GM08714 (cell line): Measurements from ENCODE around the gene CA10.

Source experiments
- H3K4me3 ChIP-seq: fragments of 200-500 bp; sonication (Bioruptor generic); 2 replicates; pipeline ENCODE4 v1.5.1; 2014; ENCODE audit warnings: mild to moderate bottlenecking, low read length, inconsistent platforms
- ZNF274 ChIP-seq: IDR thresholded peaks from 2 replicates; pipeline ENCODE4 v1.6.1; 2012; ENCODE audit warnings: mild to moderate bottlenecking, low read depth, low read length

CA10 gene

GRCh38 chr17:51647067-51647466, 511.4 kb downstream of the CA10 start:
- no peak for TF ChIP-seq ZNF274
- H3K4me3 ChIP-seq: no peak overlapping the region

- TF ChIP-seq ZNF274: no peak
These were observed 512.0 kb downstream of the CA10 start for GRCh38 chr17:51646539-51646938.

GRCh38 chr17:51645056-51645455, 513.5 kb downstream of the CA10 start:
- no peak overlapping the region for H3K4me3 ChIP-seq
- no peak for TF ChIP-seq ZNF274

More at GRCh38 chr17:51646539-51646938, 512.0 kb downstream of the CA10 start:
- H3K4me3 ChIP-seq: no peak overlapping the region

- TF ChIP-seq ZNF274: no peak
- no peak overlapping the region for H3K4me3 ChIP-seq
These were observed 514.6 kb downstream of the CA10 start for GRCh38 chr17:51643702-51644490.

- TF ChIP-seq ZNF274: no peak
These were observed 516.5 kb downstream of the CA10 start for GRCh38 chr17:51642029-51642428.

GRCh38 chr17:51640108-51640622, 518.3 kb downstream of the CA10 start:
- TF ChIP-seq ZNF274: no peak
- H3K4me3 ChIP-seq: no peak overlapping the region

More at GRCh38 chr17:51642029-51642428, 516.5 kb downstream of the CA10 start:
- H3K4me3 ChIP-seq: no peak overlapping the region

GRCh38 chr17:51638971-51639370, 519.5 kb downstream of the CA10 start:
- no peak for TF ChIP-seq ZNF274
- no peak overlapping the region for H3K4me3 ChIP-seq

GRCh38 chr17:51636291-51636690, 522.2 kb downstream of the CA10 start:
- no peak for TF ChIP-seq ZNF274
- no peak overlapping the region for H3K4me3 ChIP-seq

- no peak for TF ChIP-seq ZNF274
- no peak overlapping the region for H3K4me3 ChIP-seq
These were observed 528.3 kb downstream of the CA10 start for GRCh38 chr17:51630101-51630671.

GRCh38 chr17:51629232-51629631, 529.3 kb downstream of the CA10 start:
- H3K4me3 ChIP-seq: no peak overlapping the region
- TF ChIP-seq ZNF274: no peak

- no peak for TF ChIP-seq ZNF274
- H3K4me3 ChIP-seq: no peak overlapping the region
These were observed 530.7 kb downstream of the CA10 start for GRCh38 chr17:51627779-51628178.

GRCh38 chr17:51618476-51618875, 540.0 kb downstream of the CA10 start:
- H3K4me3 ChIP-seq: no peak overlapping the region
- no peak for TF ChIP-seq ZNF274

- H3K4me3 ChIP-seq: no peak overlapping the region
- no peak for TF ChIP-seq ZNF274
These were observed 540.5 kb downstream of the CA10 start for GRCh38 chr17:51617986-51618385.

GRCh38 chr17:51613255-51613654, 545.3 kb downstream of the CA10 start:
- no peak for TF ChIP-seq ZNF274

GRCh38 chr17:51612692-51613091, 545.8 kb downstream of the CA10 start:
- H3K4me3 ChIP-seq: no peak overlapping the region
- no peak for TF ChIP-seq ZNF274

More at GRCh38 chr17:51613255-51613654, 545.3 kb downstream of the CA10 start:
- H3K4me3 ChIP-seq: no peak overlapping the region
